ENCODE results near the gene ZC3H7A.

Gene ZC3H7A

DNA sequence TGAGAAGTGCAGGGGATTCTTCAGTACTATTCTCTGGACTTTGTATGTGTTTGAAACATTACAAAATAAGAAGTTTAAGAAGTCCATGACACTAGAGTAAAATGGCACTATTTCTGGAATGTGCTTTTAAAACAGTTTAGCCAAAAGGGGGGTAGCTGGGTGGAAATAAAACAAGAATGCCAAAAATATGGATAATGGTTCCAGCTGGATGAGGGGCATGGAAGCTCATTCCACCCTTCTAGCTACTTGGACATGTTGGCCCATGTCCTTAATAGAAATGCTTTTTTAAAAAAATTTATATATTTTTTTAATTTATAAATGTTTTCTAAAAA, 13.1 kb downstream of the ZC3H7A start:
- Histone ChIP-seq H3K4me2 (ENCODE audit: low read length) (peak overlapping the region; percentile 61), H3K9ac (ENCODE audit: low read length) (peak overlapping the region; percentile 58; the same call in 1 of the 2 replicates), H3K4me1 (ENCODE audit: insufficient read depth, low read length, severe bottlenecking) (peaks cover 71% of the 10 kb centered on the region), H3K9me3 (ENCODE audit: low read length) (no peaks in the 10 kb centered on the region), H3K79me2 (ENCODE audit: insufficient read depth, low read length) (peaks cover 30% of the 10 kb centered on the region), H3K27me3 (ENCODE audit: insufficient read depth, low read length) (no peaks in the 10 kb centered on the region), H3K4me3 (ENCODE audit: low read depth, low read length, poor library complexity, severe bottlenecking) (peak overlapping the region; percentile 47), H2AFZ (ENCODE audit: low read length) (no peak overlapping the region), H4K20me1 (ENCODE audit: insufficient read depth, low read length) (no peaks in the 10 kb centered on the region), H3F3A (ENCODE audit: insufficient read depth, low read length) (peaks cover 14% of the 10 kb centered on the region), H3K27ac (ENCODE audit: low read depth, low read length, poor library complexity, severe bottlenecking) (peak overlapping the region; percentile 92), H3K9me2 (ENCODE audit: low read depth, low read length) (no peaks in the 10 kb centered on the region), H3K36me3 (ENCODE audit: insufficient read depth, low read length) (peaks cover 16% of the 10 kb centered on the region; the same call in 1 of the 2 replicates)
- TF ChIP-seq, protein P1, sequence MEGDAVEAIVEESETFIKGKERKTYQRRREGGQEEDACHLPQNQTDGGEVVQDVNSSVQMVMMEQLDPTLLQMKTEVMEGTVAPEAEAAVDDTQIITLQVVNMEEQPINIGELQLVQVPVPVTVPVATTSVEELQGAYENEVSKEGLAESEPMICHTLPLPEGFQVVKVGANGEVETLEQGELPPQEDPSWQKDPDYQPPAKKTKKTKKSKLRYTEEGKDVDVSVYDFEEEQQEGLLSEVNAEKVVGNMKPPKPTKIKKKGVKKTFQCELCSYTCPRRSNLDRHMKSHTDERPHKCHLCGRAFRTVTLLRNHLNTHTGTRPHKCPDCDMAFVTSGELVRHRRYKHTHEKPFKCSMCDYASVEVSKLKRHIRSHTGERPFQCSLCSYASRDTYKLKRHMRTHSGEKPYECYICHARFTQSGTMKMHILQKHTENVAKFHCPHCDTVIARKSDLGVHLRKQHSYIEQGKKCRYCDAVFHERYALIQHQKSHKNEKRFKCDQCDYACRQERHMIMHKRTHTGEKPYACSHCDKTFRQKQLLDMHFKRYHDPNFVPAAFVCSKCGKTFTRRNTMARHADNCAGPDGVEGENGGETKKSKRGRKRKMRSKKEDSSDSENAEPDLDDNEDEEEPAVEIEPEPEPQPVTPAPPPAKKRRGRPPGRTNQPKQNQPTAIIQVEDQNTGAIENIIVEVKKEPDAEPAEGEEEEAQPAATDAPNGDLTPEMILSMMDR (IDR thresholded peaks at IDR 0.05; ENCODE audit: low read length), result no peak
- TF ChIP-seq EZH2 (IDR thresholded peaks at IDR 0.05; ENCODE audit: borderline replicate concordance, low read length), result no peak

DNA sequence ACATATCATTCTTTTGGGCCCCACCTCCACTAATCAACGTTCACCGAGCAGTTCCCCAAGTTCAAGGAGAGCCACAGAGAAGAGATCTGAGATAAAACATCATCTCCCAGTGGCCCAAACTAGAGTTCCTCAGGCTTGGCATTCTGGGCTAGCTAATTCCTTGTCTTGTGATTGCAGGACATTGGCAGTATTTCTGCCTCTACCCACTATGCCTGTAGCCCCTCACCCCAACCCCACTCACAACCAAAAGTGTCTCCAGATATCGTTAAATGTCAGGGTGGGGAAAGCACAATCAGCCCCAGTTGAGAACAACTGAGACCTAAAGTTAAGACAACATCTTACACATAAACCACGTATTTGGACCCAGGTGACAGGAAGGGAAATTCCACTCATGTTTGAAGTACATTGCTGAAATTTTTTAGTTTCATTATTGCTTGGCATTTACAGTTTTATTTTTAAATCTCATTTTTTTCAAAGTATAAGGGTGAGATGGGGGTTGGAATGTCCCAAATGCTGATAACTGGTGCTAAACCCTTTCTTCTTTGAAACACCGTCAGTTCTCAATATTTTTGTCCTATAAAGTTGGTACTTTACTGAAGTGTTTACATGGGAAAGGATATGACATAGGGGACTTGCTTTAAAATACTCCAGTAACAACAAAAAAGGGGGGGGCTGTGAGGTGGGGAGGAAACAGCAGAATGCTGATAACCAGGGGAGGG, 13.6 kb downstream of the ZC3H7A start:
- no peaks in the 10 kb centered on the region for H3K9me2 ChIP-seq (ENCODE audit: low read depth, low read length)
- peak overlapping the region; percentile 61 for H3K4me2 ChIP-seq (ENCODE audit: low read length)
- no peaks in the 10 kb centered on the region for H3K9me3 ChIP-seq (ENCODE audit: low read length)
- H3F3A ChIP-seq (ENCODE audit: insufficient read depth, low read length), result peaks cover 14% of the 10 kb centered on the region
- no peaks in the 10 kb centered on the region for H3K27me3 ChIP-seq (ENCODE audit: insufficient read depth, low read length)
- H3K79me2 ChIP-seq (ENCODE audit: insufficient read depth, low read length), result peaks cover 30% of the 10 kb centered on the region
- H3K36me3 ChIP-seq (ENCODE audit: insufficient read depth, low read length), result peaks cover 18% of the 10 kb centered on the region
- H3K4me1 ChIP-seq (ENCODE audit: insufficient read depth, low read length, severe bottlenecking), result peaks cover 71% of the 10 kb centered on the region
- peak overlapping the region; percentile 58 for H3K9ac ChIP-seq (ENCODE audit: low read length)
- peak overlapping the region; percentile 47 for H3K4me3 ChIP-seq (ENCODE audit: low read depth, low read length, poor library complexity, severe bottlenecking)
- TF ChIP-seq, protein P1 (IDR thresholded peaks at IDR 0.05; ENCODE audit: low read length), result no peak
- no peak for TF ChIP-seq EZH2 (IDR thresholded peaks at IDR 0.05; ENCODE audit: borderline replicate concordance, low read length)
- no peak overlapping the region for H2AFZ ChIP-seq (ENCODE audit: low read length)
- H3K27ac ChIP-seq (ENCODE audit: low read depth, low read length, poor library complexity, severe bottlenecking), result peak overlapping the region; percentile 92
- H4K20me1 ChIP-seq (ENCODE audit: insufficient read depth, low read length), result no peaks in the 10 kb centered on the region

DNA sequence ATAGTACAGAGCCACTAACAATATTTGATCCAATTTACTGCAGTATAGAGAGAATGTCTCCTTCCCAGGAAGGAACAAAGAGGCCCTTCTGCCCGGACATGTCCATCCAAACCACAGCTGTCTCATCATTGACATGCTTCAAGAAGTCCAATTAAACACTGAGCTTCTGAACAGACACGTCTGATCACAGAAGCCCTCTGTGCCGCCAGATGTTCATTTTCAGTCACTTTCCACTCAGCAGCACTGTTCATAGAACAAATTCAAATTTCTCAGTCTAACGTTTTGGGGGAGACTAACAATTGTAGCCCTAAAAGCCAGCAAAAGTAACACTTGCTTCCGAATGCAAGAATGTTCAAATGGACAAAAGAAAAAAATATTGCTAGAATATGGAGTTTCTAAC, 15.3 kb downstream of the ZC3H7A start:
- H4K20me1 ChIP-seq (ENCODE audit: insufficient read depth, low read length), result no peaks in the 10 kb centered on the region
- H3K4me2 ChIP-seq (ENCODE audit: low read length), result peak overlapping the region; percentile 61
- peak overlapping the region; percentile 92 for H3K27ac ChIP-seq (ENCODE audit: low read depth, low read length, poor library complexity, severe bottlenecking)
- H3K36me3 ChIP-seq (ENCODE audit: insufficient read depth, low read length), result peaks cover 31% of the 10 kb centered on the region
- H2AFZ ChIP-seq (ENCODE audit: low read length), result no peak overlapping the region
- H3K9ac ChIP-seq (ENCODE audit: low read length), result peak overlapping the region; percentile 58
- no peaks in the 10 kb centered on the region for H3K27me3 ChIP-seq (ENCODE audit: insufficient read depth, low read length)
- TF ChIP-seq, protein P1 (IDR thresholded peaks at IDR 0.05; ENCODE audit: low read length), result no peak
- TF ChIP-seq EZH2 (IDR thresholded peaks at IDR 0.05; ENCODE audit: borderline replicate concordance, low read length), result no peak
- H3K9me3 ChIP-seq (ENCODE audit: low read length), result no peaks in the 10 kb centered on the region
- peak overlapping the region; percentile 47 for H3K4me3 ChIP-seq (ENCODE audit: low read depth, low read length, poor library complexity, severe bottlenecking)
- peaks cover 14% of the 10 kb centered on the region for H3F3A ChIP-seq (ENCODE audit: insufficient read depth, low read length)
- peaks cover 19% of the 10 kb centered on the region; the same call in 1 of the 2 replicates for H3K79me2 ChIP-seq (ENCODE audit: insufficient read depth, low read length)
- no peaks in the 10 kb centered on the region for H3K9me2 ChIP-seq (ENCODE audit: low read depth, low read length)
- peaks cover 56% of the 10 kb centered on the region for H3K4me1 ChIP-seq (ENCODE audit: insufficient read depth, low read length, severe bottlenecking)

All from OCI-LY1 (cell line).